ENCODE results near the gene EML6. TPM values are rescaled to one million over a fixed set of nuclear protein-coding genes. Genes with fewer than 3 reads are reported as not detected.
A peak's percentile ranks its signal among the peaks of the same experiment; 100 is the strongest.

The EML6 gene
- total RNA-seq, 6 donors from 2014 or later = 1.5 to 7.3 (median 4.0) TPM

GRCh38 chr2:55011831-55012671, 288.6 kb downstream of the EML6 start:
- H3K4me1 ChIP-seq = peaks cover 71 to 90% (median 76%) of the 10 kb centered on the region in 4 donors
- no peak overlapping the region for H3K4me3 ChIP-seq
- no peaks in the 10 kb centered on the region for H3K36me3 ChIP-seq
- TF ChIP-seq POLR2A (IDR thresholded peaks at IDR 0.05) (no peak), POLR2AphosphoS5 (IDR thresholded peaks at IDR 0.05) (no peak), EP300 (IDR thresholded peaks at IDR 0.05) (no peak), CTCF (IDR thresholded peaks at IDR 0.05) (no peak)
- DNase-seq = no peak
- no peaks in the 10 kb centered on the region for H3K27me3 ChIP-seq
- no peaks in the 10 kb centered on the region for H3K9me3 ChIP-seq
- WGBS, 2 donors = 21 to 36% methylated on average over 6 of the region's 6 CpGs
- no peak for ATAC-seq (ENCODE audit: low FRiP score in 2 of 2)
- H3K27ac ChIP-seq = peak overlapping the region; percentile 44 to 72 (median 56)

DNA sequence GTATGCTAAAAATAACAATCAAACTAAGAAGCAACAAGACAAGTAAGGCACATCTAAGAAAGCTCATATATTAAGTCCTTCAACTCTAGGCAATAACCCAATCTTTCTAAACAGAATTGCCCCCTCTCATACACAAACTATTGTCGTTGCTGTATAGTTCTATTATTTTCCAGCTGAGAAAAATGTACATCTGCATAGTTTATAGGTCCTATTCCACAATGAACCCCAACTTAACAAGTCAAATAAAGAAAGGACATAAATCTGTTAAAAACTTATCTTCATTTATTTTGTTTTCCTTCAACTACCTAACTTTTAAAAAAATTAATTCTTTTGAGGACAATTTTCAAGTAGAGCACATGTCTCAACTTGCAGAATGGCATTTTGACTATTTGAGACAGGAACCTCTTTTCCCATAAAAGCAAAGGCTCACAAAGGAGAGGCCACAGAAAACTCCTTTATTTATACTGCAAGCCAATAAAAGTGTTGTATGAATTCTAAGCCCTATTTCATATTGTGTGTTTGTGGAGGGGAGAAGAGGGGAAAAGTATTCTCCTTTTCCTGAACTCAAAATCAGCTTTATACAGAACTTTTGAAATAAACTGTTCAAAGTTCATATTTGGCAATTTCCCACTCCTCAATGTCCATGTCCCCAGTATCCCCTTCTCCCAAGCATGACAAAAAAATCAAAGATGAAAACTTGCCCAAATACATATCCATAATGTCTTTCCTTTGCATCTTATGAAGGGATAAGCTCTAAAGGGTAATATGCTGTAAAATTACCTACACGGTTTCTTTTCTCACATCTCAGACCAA, 289.4 kb downstream of the EML6 start:
- Histone ChIP-seq H3K4me3 (no peak overlapping the region), H3K4me1 (peaks cover 64 to 86% (median 71%) of the 10 kb centered on the region in 4 donors), H3K27me3 (no peaks in the 10 kb centered on the region), H3K36me3 (no peaks in the 10 kb centered on the region), H3K9me3 (no peaks in the 10 kb centered on the region), H3K27ac (peak overlapping the region; percentile 44 to 72 (median 56))
- TF ChIP-seq POLR2AphosphoS5 (IDR thresholded peaks at IDR 0.05) (no peak), CTCF (IDR thresholded peaks at IDR 0.05) (no peak), POLR2A (IDR thresholded peaks at IDR 0.05) (no peak), EP300 (IDR thresholded peaks at IDR 0.05) (no peak)
- ATAC-seq (ENCODE audit: low FRiP score in 2 of 2) = no peak
- WGBS, 2 donors = 42 to 55% methylated on average over 2 of the region's 2 CpGs
- DNase-seq = no peak

DNA sequence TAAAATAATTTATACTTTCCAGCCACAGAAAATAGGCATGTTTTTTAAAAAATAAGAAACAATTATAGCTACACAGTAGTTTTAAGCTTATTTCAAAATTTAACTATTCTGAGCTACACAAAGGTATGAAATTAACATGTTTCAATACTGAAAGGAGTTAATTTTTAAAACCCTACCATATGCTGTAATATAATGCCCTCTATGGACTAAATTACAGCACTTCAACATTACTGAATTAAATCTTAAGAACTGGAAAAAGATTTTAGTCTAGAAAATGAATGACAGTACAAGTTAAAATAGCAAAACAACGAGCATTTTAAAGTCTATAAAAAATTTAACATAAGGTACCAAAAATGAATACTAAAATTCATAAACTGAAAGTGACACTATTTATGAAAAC, 290.5 kb downstream of the EML6 start:
- no peak overlapping the region for H3K27ac ChIP-seq
- H3K4me1 ChIP-seq = peaks cover 64 to 80% (median 70%) of the 10 kb centered on the region in 4 donors
- DNase-seq = no peak
- H3K9me3 ChIP-seq = no peaks in the 10 kb centered on the region
- WGBS, 2 donors = 43 to 54% methylated on average over 1 of the region's 1 CpG
- no peak for ATAC-seq (ENCODE audit: low FRiP score in 2 of 2)
- no peaks in the 10 kb centered on the region for H3K36me3 ChIP-seq
- TF ChIP-seq EP300 (IDR thresholded peaks at IDR 0.05) (no peak), CTCF (IDR thresholded peaks at IDR 0.05) (peak in 2 of 6 experiments; percentile 4 to 21)
- no peaks in the 10 kb centered on the region for H3K27me3 ChIP-seq
- H3K4me3 ChIP-seq = no peak overlapping the region

GRCh38 chr2:55014962-55015939, 291.8 kb downstream of the EML6 start:
- no peak overlapping the region for H3K4me3 ChIP-seq
- no peaks in the 10 kb centered on the region for H3K27me3 ChIP-seq
- no peaks in the 10 kb centered on the region for H3K36me3 ChIP-seq
- WGBS, 2 donors = 48 to 49% methylated on average over 6 of the region's 6 CpGs
- peak; percentile 75 to 79 for ATAC-seq (ENCODE audit: low FRiP score in 2 of 2)
- no peak for TF ChIP-seq POLR2A (IDR thresholded peaks at IDR 0.05)
- no peak for TF ChIP-seq POLR2AphosphoS5 (IDR thresholded peaks at IDR 0.05)
- peak in 1 of 4 donors; percentile 32 for TF ChIP-seq EP300 (IDR thresholded peaks at IDR 0.05)
- TF ChIP-seq CTCF (IDR thresholded peaks at IDR 0.05) = peak; percentile 32 to 70 (median 54)
- DNase-seq = peak in 1 of 2 donors; percentile 56
- no peaks in the 10 kb centered on the region for H3K9me3 ChIP-seq
- no peak overlapping the region for H3K27ac ChIP-seq
- peaks cover 51 to 69% (median 61%) of the 10 kb centered on the region in 4 donors for H3K4me1 ChIP-seq

Data from upper lobe of left lung (tissue), 6 donors.